ENCODE measurements around the gene GTF3C4.

DNA sequence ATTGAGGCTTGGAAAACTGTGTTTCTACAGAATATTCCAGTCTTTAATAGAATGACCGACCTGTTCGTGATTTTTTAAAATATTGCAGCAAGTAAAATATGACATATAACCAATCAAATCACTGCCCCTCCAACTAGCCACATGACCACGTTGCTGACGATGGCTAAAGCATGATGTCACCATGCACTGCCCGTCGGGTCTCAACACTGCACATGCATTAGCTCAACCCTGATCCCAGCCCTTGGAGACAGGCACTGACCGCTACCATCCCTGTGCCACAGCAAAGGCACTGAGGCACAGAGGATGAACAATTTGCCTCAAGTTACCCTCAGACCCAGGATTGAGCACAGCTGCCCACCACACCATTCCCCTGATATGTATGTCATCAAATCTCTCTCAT lies 14.0 kb upstream of the GTF3C4 start:
- TF ChIP-seq ZNF274 (IDR thresholded peaks at IDR 0.05; ENCODE audit: insufficient read depth, insufficient read length) (no peak), TAF1 (IDR thresholded peaks at IDR 0.05; ENCODE audit: borderline replicate concordance, low read depth, low read length) (no peak), RFX5 (IDR thresholded peaks at IDR 0.05; ENCODE audit: low read depth, low read length) (no peak), EP300 (IDR thresholded peaks at IDR 0.05; ENCODE audit: borderline replicate concordance in 1 of 2, control insufficient read depth in 1 of 2, low read depth in 2 of 2, low read length in 2 of 2) (no peak), WRNIP1 (IDR thresholded peaks at IDR 0.05; ENCODE audit: borderline replicate concordance, low read depth, low read length) (no peak), MXI1 (IDR thresholded peaks at IDR 0.05; ENCODE audit: low read depth, low read length) (no peak), CTCF (IDR thresholded peaks at IDR 0.05 in 2 of 3, conservative IDR thresholded peaks at IDR 0.05 in 1 of 3; ENCODE audit: control insufficient read depth in 2 of 3, extremely low read depth in 1 of 3, insufficient read depth in 1 of 3, low read depth in 3 of 3, low read length in 3 of 3) (no peak), POLR2A (IDR thresholded peaks at IDR 0.05; ENCODE audit: low read depth, low read length) (no peak)
